ENCODE results near the gene FETUB.

- TF ChIP-seq CTCF (conservative IDR thresholded peaks at IDR 0.05) (no peak), ZFX (IDR thresholded peaks at IDR 0.05) (no peak)
These were observed 13.8 kb upstream of the FETUB start for GRCh38 chr3:186626254-186626847.

Measured in C4-2B (cell line).